Activated CD8-positive, alpha-beta memory T cell treated with anti-CD3 and anti-CD28 coated beads for 4 hours (primary cell): ENCODE data around the gene HIRA.
"Not testable (repeated sequence)": the region's sequence is repeated elsewhere in the genome, so short reads cannot be mapped to it uniquely, and the experiment has no call there.

Experiments used
- DNase-seq, 2 donors: peaks; one replicate each; pipeline ENCODE4 v3.0.0-alpha.2; 2020; ENCODE audit warnings: low read depth in 2 of 2

Gene HIRA

GRCh38 chr22:19463008-19463407, 31.5 kb upstream of the HIRA start:
- DNase-seq = no peak

- DNase-seq = no peak
Measured at GRCh38 chr22:19461506-19461905, 30.0 kb upstream of the HIRA start.

GRCh38 chr22:19460036-19460435, 28.5 kb upstream of the HIRA start:
- DNase-seq = no peak

GRCh38 chr22:19457828-19458428, 26.4 kb upstream of the HIRA start:
- DNase-seq = no peak

GRCh38 chr22:19456541-19456940, 25.0 kb upstream of the HIRA start:
- DNase-seq = no peak

GRCh38 chr22:19455585-19456370, 24.2 kb upstream of the HIRA start:
- no peak for DNase-seq

GRCh38 chr22:19455033-19455432, 23.5 kb upstream of the HIRA start:
- DNase-seq = no peak

- no peak for DNase-seq
Measured at GRCh38 chr22:19454156-19454555, 22.6 kb upstream of the HIRA start.

GRCh38 chr22:19453718-19454117, 22.2 kb upstream of the HIRA start:
- no peak for DNase-seq

- DNase-seq = no peak
Measured at GRCh38 chr22:19451570-19451969, 20.0 kb upstream of the HIRA start.

GRCh38 chr22:19450363-19451175, 19.0 kb upstream of the HIRA start:
- no peak for DNase-seq

- DNase-seq = no peak
Measured at GRCh38 chr22:19449422-19449767, 17.9 kb upstream of the HIRA start.

- DNase-seq = no peak
Measured at GRCh38 chr22:19448739-19449421, 17.3 kb upstream of the HIRA start.

- DNase-seq = no peak
Measured at GRCh38 chr22:19448076-19448607, 16.6 kb upstream of the HIRA start.

GRCh38 chr22:19447330-19448075, 16.0 kb upstream of the HIRA start, which contains the start of gene C22orf39:
TSS of gene C22orf39 (minus strand) at chr22:19447711. CDS start at chr22:19447688, 23 bp downstream.
- DNase-seq = peak; percentile 72 to 77

- DNase-seq = no peak
Measured at GRCh38 chr22:19446603-19447329, 15.2 kb upstream of the HIRA start.

- DNase-seq = not testable (repeated sequence)
Measured at GRCh38 chr22:19445279-19445982, 13.9 kb upstream of the HIRA start.

- no peak for DNase-seq
Measured at GRCh38 chr22:19443544-19444211, 12.1 kb upstream of the HIRA start.

- no peak for DNase-seq
Measured at GRCh38 chr22:19442166-19442565, 10.6 kb upstream of the HIRA start.
